HG03139 (cell line): ENCODE data around the gene DFFB.
"Not testable (repeated sequence)": the region's sequence is repeated elsewhere in the genome, so short reads cannot be mapped to it uniquely, and the experiment has no call there.

Source experiments
- ATAC-seq: cut with Tn5 transposase; IDR thresholded peaks from one replicate; pipeline ENCODE4 v1.9.1; 2021; ENCODE audit not compliant: unreplicated experiment

Gene DFFB

DNA sequence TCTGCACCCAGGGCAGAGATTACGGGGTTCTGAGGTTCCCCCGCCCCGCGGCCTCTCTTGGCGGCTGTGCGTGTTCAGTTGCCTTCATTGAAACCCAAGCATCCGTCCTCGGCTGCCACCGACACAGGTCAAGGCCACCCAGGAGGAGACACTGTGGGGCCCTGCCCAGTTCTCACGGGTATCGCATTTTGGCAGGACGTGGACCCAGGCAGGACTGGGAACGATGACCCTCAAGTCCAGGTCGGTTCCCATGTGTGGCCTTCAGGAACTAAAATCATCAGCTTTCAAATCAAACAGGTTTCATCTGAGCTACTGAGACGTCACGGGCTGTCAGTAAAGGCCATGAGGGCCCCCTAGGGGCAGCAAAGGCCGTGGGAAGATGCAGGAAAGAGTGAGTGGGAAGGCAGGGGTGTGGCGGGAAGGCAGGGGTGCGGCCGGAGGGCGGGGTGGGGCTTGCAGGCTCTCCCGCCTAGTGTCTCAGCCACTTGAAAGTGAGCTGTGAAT, 49.8 kb downstream of the DFFB start:
- ATAC-seq, result no peak

- ATAC-seq, result no peak
Measured at GRCh38 chr1:3907621-3908165, 50.4 kb downstream of the DFFB start.

DNA sequence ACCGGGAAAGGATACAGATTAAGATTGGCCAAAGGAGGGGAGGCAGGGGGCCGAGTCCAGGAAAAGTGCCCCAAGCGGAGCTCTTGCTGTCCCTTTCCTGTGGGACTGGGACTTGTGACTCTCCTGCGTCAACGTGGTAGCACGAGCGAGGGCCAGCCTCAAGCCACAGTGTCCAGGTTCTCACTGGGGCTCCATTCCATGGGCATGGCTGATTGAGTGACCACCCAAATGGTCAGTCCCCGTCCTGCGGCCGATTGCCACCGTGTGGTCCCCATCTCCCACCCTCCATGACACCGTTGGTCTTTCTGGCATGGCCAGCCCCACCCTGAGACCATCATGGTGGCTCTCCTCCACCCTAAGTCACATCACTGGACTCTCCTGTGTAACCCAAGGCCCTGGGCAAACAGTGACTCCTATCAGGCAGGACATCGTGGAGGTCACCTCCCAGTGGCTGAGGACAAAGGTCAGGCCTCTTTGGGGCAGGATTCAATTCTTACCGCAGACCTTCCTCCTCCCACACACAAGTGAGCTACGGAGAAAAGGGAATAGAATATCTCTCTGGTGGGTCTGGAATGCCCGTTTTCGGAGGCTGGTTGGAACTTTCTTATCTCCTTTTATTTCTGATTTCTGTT, 51.7 kb downstream of the DFFB start:
- ATAC-seq, result no peak

DNA sequence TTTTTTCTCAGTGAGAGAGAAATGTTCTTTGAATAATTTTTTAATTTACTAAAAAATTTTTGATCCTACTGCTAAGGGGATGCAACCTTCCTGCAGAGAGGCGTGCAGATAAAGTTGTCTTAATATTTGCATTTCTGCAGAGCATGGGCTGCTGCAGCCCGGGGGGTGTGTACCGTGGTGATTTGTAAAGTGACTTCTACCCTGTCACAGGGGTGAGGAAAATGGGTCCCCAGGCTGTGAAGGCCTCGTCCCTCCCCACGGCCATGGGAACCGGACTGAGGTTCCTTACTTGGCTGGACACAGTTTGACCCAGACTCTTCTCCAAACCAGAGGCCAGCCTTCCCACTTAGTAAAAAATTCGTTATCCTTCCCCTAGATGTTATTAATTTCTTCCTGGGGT, 52.3 kb downstream of the DFFB start:
- ATAC-seq, result no peak

DNA sequence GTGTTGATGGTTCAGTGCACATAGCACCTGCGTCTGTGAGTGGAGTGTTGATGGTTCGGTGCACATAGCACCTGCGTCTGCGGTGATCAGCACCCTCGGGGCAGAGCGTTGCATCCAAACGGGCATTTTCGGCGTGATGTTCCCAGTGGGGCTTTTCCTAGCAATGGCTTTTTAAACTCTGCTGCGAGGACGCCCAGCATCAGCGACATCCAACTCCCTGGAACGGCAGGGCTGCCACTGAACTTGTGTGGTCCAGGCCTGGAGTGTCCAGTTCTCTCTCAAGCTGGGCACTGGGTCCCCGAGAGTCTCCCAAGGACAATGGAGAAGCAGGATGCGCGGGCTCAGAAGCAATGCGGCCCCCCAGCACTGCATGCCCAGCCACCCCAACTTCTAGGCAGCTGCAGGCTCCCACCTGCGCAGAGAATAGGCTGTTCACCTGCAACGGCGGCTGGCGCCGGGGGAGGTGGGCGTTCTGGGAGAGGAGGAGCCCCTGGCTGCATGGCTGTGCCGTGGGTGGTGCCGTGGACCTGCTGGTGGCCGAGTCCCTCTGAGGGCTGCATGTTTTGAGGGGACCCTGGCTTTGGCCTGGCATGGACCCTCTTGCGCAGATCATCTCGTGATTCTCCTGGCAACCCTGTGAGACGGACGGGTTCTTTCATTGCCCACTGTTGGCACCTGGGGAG, 52.9 kb downstream of the DFFB start:
- no peak for ATAC-seq

- ATAC-seq, result no peak
Measured at GRCh38 chr1:3910857-3911845, 53.9 kb downstream of the DFFB start.

GRCh38 chr1:3911981-3912808, 54.9 kb downstream of the DFFB start:
- no peak for ATAC-seq

DNA sequence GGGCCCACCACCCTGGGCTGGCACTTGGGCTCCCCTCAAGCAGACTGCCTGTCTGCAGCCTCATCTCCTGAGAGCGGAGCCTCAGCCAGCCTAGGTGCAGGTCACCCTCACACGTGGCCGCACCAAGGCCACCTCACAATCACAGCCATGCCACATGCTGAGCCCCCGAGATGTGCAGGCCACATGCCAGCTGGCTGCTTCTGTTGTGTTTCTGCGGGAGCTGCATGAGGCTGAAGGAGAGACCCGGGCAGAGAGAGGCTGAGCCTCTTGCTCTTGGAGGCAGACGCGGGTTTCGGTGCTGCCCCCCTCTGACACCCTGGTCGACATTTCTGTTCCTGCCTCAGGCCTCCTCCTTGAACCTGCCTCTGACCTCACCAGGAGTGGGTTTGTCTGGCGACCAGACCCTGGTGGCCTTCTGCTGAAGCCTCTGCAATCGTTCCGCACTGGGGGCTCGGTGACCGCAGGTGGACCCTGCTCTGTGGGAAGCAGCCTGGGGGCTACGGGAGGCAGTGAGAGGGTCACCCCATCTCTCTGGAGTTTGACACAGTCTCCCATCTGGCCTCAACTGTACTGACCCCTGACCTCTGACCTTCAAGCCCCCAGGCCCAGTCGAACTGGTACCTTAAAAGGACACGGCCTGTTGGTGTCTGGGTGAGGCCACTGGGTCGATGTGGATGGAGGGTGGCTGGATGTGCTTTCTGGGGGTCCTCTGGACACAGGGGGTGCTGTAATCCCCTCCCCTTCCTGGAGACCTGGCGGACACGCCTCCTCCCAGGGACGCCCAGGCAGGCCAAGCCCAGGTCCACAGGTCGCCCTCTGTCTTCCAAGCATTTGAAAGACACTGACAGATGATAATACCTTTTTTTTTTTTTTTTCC, 55.8 kb downstream of the DFFB start:
- ATAC-seq, result no peak

DNA sequence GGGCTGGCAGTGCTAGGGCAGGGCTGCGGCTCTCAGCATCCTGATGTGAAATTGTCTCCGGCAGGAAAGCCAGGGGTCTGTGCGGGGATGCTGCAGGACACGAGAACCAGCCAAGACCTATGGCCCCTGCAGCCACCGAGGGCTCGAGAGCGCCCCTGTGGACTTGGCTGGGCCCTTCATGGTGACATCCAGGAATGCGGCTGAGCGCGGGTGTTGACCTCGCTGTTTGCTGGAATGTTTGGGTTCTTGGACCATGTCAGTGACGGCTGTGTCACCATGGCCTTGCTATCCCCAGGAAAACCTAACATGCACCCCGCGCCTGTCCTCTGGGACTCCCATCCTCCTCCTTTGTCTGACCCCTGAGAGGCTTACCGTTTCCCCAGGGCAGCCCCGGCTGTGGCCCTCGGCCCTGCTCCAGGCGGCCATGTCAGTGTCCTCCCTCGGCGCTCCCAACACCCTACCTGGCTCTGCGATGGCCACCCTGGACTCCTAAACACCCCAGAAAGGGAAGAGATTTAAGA, 57.1 kb downstream of the DFFB start:
- ATAC-seq, result no peak

- no peak for ATAC-seq
Measured at GRCh38 chr1:3914911-3915310, 57.6 kb downstream of the DFFB start.

GRCh38 chr1:3915551-3916121, 58.4 kb downstream of the DFFB start:
- ATAC-seq, result no peak

GRCh38 chr1:3917761-3918160, 60.5 kb downstream of the DFFB start:
- ATAC-seq, result no peak

- not testable (repeated sequence) for ATAC-seq
Measured at GRCh38 chr1:3918359-3918758, 61.1 kb downstream of the DFFB start.

DNA sequence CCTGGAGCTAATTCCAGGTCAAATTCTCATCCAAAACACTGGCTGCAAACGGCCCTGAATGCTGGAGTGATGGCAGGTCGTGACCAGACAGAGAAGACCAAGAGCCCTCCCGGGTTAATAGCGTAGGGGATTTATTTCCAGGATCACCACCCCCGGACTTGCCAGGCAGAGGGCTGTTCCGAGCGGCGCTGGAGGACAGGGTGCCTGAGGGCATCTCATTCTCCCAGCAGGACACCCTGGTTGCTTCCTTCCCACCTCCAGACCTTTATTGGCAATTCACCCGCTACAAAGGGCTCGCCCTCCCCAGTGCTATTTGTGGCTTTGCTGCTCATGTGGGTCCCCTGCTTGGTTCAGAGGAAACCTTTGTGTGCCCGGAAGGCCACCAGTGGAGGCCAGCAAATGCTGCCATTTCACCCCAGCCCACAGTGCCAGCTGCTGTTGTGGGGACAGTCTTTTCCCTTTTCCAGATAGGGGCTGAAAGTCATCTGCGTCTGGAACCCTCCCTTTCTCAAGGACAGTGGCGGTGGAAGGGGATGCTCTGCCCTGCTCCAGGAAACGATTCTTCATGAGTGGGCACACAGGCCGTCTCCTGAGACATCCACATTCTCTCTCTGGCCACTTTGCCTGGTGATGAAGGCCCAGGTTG, 61.8 kb downstream of the DFFB start:
- ATAC-seq, result no peak

DNA sequence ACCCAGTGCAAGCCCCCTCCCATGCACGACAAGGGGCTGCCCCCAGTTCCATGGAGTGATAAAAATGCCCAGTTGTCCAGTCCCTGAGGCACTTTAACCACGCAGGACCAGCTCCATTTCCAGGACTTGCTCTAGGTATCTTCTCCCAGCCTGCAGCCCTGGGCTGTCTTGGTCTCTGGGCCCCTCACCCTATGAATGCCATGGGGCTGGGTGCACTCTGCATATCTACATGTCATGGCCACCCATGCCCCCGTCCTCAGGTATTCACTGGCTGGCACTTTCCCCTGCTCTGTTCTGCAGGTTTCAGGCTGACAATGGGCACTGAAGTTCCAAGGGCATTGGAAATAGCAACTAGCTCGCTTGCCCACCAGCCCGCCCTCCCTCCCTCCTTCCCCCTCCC, 62.4 kb downstream of the DFFB start:
- no peak for ATAC-seq

- ATAC-seq, result no peak
Measured at GRCh38 chr1:3921765-3922164, 64.5 kb downstream of the DFFB start.

DNA sequence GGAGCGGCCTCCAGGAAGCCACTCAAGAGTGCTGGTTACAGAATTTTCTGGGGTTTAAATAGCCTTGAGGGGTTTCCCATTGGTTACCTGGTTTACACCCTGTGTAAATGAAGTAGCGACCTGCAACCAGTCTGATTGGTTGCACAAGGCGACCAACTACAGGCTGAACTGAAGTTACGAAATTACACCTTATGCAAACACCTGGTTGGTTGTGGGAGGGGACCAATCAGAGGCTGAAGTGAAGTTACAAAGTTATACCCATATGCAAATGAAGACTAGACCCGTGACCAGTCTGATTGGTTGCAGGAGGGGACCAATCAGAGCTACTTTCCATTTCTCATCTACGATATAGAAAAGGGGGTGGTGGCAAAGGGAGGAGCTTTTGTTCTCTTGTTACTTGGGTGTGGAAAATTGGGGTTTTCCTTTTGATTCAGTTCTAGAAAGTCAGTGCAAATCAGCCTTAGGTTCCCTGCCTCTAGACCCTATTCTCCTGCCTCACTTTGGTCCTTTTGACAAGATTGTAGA, 65.0 kb downstream of the DFFB start:
- no peak for ATAC-seq

- ATAC-seq, result no peak
Measured at GRCh38 chr1:3922851-3923250, 65.6 kb downstream of the DFFB start.
